SK-N-SH treated with all-trans-retinoic acid at 6 μM for 48 hours (cell line): ENCODE measurements around the gene KRT31.

Experiments used
- ATAC-seq: fragments of 200-7000 bp; cut with Tn5 transposase; 3 replicates; pipeline ENCODE4 v1.9.1; 2020; ENCODE audit warnings: mild to moderate bottlenecking, moderate library complexity
- ARNTL ChIP-seq: fragments of 450-650 bp; formaldehyde crosslinking; IDR thresholded peaks from 2 replicates; pipeline ENCODE4 v1.5.0; 2020; ENCODE audit warnings: low read depth, mild to moderate bottlenecking, moderate library complexity, borderline replicate concordance
- BACH2 ChIP-seq: fragments of 250-450 bp; sonication (Bioruptor Pico); IDR thresholded peaks from 2 replicates; pipeline ENCODE4 v1.9.0; 2021; ENCODE audit warnings: mild to moderate bottlenecking, borderline replicate concordance
- CSDC2 ChIP-seq: fragments of 250-450 bp; sonication (Bioruptor Pico); IDR thresholded peaks from 2 replicates; pipeline ENCODE4 v1.5.0; 2020; ENCODE audit warnings: mild to moderate bottlenecking, moderate library complexity
- ESRRG ChIP-seq: fragments of 250-450 bp; sonication (Bioruptor Pico); IDR thresholded peaks from 2 replicates; pipeline ENCODE4 v1.6.1; 2021; ENCODE audit warnings: mild to moderate bottlenecking
- GLIS3 ChIP-seq: fragments of 250-450 bp; sonication (Bioruptor Pico); IDR thresholded peaks from 2 replicates; pipeline ENCODE4 v1.5.0; 2020; ENCODE audit warnings: mild to moderate bottlenecking, moderate library complexity
- ISL1 ChIP-seq: fragments of 250-450 bp; sonication (Bioruptor Pico); IDR thresholded peaks from 2 replicates; pipeline ENCODE4 v2.1.2; 2022; ENCODE audit warnings: mild to moderate bottlenecking, moderate library complexity
- OSR1 ChIP-seq: fragments of 250-450 bp; sonication (Bioruptor Pico); IDR thresholded peaks from 2 replicates; pipeline ENCODE4 v1.8.0; 2022; ENCODE audit warnings: moderate library complexity, mild to moderate bottlenecking, inconsistent platforms
- PPARA ChIP-seq: fragments of 250-450 bp; sonication (Bioruptor Pico); IDR thresholded peaks from 2 replicates; pipeline ENCODE4 v1.5.0; 2020; ENCODE audit warnings: mild to moderate bottlenecking, borderline replicate concordance
- RARB ChIP-seq: fragments of 250-450 bp; sonication (Bioruptor Pico); IDR thresholded peaks from 2 replicates; pipeline ENCODE4 v1.8.0; 2021; ENCODE audit warnings: mild to moderate bottlenecking, moderate library complexity
- SNAI2 ChIP-seq: fragments of 250-450 bp; sonication (Bioruptor Pico); IDR thresholded peaks from 2 replicates; pipeline ENCODE4 v1.5.0; 2020; ENCODE audit warnings: mild to moderate bottlenecking, moderate library complexity
- TCF4 ChIP-seq: fragments of 250-450 bp; sonication (Bioruptor Pico); IDR thresholded peaks from 2 replicates; pipeline ENCODE4 v1.8.0; 2021; ENCODE audit warnings: mild to moderate bottlenecking, moderate library complexity, borderline replicate concordance
- TOX ChIP-seq: fragments of 250-450 bp; sonication (Bioruptor Pico); IDR thresholded peaks from 2 replicates; pipeline ENCODE4 v1.8.0; 2021; ENCODE audit warnings: mild to moderate bottlenecking, moderate library complexity, borderline replicate concordance
- ZC3H10 ChIP-seq: fragments of 250-450 bp; sonication (Bioruptor Pico); IDR thresholded peaks from 2 replicates; pipeline ENCODE4 v1.5.1; 2021; ENCODE audit warnings: mild to moderate bottlenecking, moderate library complexity
- ZFP3 ChIP-seq: fragments of 250-450 bp; sonication (Bioruptor Pico); IDR thresholded peaks from 2 replicates; pipeline ENCODE4 v1.5.0; 2020; ENCODE audit warnings: mild to moderate bottlenecking, moderate library complexity
- ZFP30 ChIP-seq: fragments of 450-650 bp; formaldehyde crosslinking; IDR thresholded peaks from 2 replicates; pipeline ENCODE4 v1.5.0; 2022; ENCODE audit warnings: mild to moderate bottlenecking, moderate library complexity
- ZNF565 ChIP-seq: fragments of 450-650 bp; formaldehyde crosslinking; conservative IDR thresholded peaks from 2 replicates; pipeline ENCODE4 v1.5.0; 2020; ENCODE audit warnings: low read depth, mild to moderate bottlenecking, moderate library complexity
- ZNF70 ChIP-seq: fragments of 450-650 bp; formaldehyde crosslinking; IDR thresholded peaks from 2 replicates; pipeline ENCODE4 v1.5.0; 2020; ENCODE audit warnings: mild to moderate bottlenecking, moderate library complexity
- ZNF8 ChIP-seq: fragments of 450-650 bp; formaldehyde crosslinking; IDR thresholded peaks from 2 replicates; pipeline ENCODE4 v1.5.0; 2020; ENCODE audit warnings: mild to moderate bottlenecking, moderate library complexity
- TF ChIP-seq, protein P1 (sequence below): fragments of 250-450 bp; sonication (Bioruptor Pico); IDR thresholded peaks from 2 replicates; pipeline ENCODE4 v1.5.1; 2020; ENCODE audit warnings: low read depth, mild to moderate bottlenecking, moderate library complexity
- TF ChIP-seq, protein P2 (sequence below): fragments of 250-450 bp; sonication (Bioruptor Pico); IDR thresholded peaks from 2 replicates; pipeline ENCODE4 v1.8.0; 2020; ENCODE audit warnings: mild to moderate bottlenecking, moderate library complexity, borderline replicate concordance
- TF ChIP-seq, protein P3 (sequence below): fragments of 250-450 bp; sonication (Bioruptor Pico); IDR thresholded peaks from 2 replicates; pipeline ENCODE4 v1.8.0; 2021; ENCODE audit warnings: low read depth, mild to moderate bottlenecking, moderate library complexity, borderline replicate concordance
- TF ChIP-seq, protein P4 (sequence below): fragments of 250-450 bp; sonication (Bioruptor Pico); IDR thresholded peaks from 2 replicates; pipeline ENCODE4 v1.5.0; 2020; ENCODE audit warnings: mild to moderate bottlenecking, moderate library complexity
- TF ChIP-seq, protein P5 (sequence below): fragments of 250-450 bp; sonication (Bioruptor Pico); IDR thresholded peaks from 2 replicates; pipeline ENCODE4 v1.5.1; 2021; ENCODE audit warnings: mild to moderate bottlenecking, moderate library complexity

KRT31 gene

DNA sequence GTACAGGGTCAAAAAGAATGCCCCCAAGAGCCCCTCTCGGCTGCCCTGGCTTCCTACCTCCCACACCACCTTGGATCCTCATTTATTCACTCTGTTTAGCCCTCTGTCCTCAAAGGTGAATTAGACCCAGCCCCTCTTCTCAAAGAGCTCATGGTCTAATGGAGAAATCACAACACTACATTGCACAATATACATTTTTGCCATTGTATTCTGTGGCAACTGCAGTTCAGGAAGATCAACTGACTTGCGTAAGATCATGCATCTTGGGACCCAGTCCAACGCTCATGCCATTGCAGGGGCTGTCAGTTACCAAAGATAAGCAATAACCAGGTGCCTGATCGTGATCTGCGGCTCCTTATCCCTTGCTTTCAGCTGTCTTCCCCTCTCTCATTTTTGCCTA, 42.0 kb upstream of the KRT31 start (continued):
- TF ChIP-seq, protein P1, sequence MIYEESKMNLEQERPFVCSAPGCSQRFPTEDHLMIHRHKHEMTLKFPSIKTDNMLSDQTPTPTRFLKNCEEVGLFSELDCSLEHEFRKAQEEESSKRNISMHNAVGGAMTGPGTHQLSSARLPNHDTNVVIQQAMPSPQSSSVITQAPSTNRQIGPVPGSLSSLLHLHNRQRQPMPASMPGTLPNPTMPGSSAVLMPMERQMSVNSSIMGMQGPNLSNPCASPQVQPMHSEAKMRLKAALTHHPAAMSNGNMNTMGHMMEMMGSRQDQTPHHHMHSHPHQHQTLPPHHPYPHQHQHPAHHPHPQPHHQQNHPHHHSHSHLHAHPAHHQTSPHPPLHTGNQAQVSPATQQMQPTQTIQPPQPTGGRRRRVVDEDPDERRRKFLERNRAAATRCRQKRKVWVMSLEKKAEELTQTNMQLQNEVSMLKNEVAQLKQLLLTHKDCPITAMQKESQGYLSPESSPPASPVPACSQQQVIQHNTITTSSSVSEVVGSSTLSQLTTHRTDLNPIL (CRISPR knock-in tag), result no peak
- no peak for TF ChIP-seq ISL1 (CRISPR knock-in tag)
- no peak for TF ChIP-seq PPARA (CRISPR knock-in tag)
- no peak for TF ChIP-seq ZC3H10
- TF ChIP-seq, protein P2, sequence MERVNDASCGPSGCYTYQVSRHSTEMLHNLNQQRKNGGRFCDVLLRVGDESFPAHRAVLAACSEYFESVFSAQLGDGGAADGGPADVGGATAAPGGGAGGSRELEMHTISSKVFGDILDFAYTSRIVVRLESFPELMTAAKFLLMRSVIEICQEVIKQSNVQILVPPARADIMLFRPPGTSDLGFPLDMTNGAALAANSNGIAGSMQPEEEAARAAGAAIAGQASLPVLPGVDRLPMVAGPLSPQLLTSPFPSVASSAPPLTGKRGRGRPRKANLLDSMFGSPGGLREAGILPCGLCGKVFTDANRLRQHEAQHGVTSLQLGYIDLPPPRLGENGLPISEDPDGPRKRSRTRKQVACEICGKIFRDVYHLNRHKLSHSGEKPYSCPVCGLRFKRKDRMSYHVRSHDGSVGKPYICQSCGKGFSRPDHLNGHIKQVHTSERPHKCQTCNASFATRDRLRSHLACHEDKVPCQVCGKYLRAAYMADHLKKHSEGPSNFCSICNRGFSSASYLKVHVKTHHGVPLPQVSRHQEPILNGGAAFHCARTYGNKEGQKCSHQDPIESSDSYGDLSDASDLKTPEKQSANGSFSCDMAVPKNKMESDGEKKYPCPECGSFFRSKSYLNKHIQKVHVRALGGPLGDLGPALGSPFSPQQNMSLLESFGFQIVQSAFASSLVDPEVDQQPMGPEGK, result no peak
- TF ChIP-seq ZNF565 (CRISPR knock-in tag), result no peak

DNA sequence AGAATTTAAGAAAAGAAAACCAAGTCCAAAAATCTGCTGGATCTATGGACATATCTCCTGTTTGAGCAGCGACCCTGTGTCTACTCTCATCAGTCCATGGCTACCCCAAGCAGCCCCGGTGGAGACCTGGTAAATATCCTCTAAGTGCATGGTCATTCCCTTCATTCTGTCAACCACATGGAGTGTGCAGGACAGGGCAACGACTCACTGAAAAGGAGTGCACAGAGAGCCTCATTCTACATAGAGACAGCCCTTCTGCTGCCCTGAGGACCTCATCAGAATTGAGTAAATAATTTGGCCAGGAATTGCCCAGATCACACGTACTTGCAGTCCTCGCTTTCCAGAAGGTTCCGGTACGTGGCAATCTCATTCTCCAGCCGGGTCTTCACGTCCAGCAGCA, 40.4 kb upstream of the KRT31 start:
- no peak for ATAC-seq
- TF ChIP-seq, protein P3, sequence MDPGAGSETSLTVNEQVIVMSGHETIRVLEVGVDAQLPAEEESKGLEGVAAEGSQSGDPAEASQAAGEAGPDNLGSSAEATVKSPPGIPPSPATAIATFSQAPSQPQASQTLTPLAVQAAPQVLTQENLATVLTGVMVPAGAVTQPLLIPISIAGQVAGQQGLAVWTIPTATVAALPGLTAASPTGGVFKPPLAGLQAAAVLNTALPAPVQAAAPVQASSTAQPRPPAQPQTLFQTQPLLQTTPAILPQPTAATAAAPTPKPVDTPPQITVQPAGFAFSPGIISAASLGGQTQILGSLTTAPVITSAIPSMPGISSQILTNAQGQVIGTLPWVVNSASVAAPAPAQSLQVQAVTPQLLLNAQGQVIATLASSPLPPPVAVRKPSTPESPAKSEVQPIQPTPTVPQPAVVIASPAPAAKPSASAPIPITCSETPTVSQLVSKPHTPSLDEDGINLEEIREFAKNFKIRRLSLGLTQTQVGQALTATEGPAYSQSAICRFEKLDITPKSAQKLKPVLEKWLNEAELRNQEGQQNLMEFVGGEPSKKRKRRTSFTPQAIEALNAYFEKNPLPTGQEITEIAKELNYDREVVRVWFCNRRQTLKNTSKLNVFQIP (CRISPR knock-in tag), result no peak
- TF ChIP-seq CSDC2 (no peak), ARNTL (CRISPR knock-in tag) (no peak), ZFP3 (CRISPR knock-in tag) (no peak), SNAI2 (CRISPR knock-in tag) (no peak), ZNF70 (no peak), TOX (CRISPR knock-in tag) (no peak), BACH2 (CRISPR knock-in tag) (no peak), TCF4 (CRISPR knock-in tag) (no peak), PPARA (CRISPR knock-in tag) (no peak), ISL1 (CRISPR knock-in tag) (no peak), ZC3H10 (no peak), RARB (CRISPR knock-in tag) (no peak), ZNF8 (CRISPR knock-in tag) (no peak)
- TF ChIP-seq, protein P4, sequence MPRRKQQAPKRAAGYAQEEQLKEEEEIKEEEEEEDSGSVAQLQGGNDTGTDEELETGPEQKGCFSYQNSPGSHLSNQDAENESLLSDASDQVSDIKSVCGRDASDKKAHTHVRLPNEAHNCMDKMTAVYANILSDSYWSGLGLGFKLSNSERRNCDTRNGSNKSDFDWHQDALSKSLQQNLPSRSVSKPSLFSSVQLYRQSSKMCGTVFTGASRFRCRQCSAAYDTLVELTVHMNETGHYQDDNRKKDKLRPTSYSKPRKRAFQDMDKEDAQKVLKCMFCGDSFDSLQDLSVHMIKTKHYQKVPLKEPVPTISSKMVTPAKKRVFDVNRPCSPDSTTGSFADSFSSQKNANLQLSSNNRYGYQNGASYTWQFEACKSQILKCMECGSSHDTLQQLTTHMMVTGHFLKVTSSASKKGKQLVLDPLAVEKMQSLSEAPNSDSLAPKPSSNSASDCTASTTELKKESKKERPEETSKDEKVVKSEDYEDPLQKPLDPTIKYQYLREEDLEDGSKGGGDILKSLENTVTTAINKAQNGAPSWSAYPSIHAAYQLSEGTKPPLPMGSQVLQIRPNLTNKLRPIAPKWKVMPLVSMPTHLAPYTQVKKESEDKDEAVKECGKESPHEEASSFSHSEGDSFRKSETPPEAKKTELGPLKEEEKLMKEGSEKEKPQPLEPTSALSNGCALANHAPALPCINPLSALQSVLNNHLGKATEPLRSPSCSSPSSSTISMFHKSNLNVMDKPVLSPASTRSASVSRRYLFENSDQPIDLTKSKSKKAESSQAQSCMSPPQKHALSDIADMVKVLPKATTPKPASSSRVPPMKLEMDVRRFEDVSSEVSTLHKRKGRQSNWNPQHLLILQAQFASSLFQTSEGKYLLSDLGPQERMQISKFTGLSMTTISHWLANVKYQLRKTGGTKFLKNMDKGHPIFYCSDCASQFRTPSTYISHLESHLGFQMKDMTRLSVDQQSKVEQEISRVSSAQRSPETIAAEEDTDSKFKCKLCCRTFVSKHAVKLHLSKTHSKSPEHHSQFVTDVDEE, result no peak
- TF ChIP-seq, protein P2, result no peak

DNA sequence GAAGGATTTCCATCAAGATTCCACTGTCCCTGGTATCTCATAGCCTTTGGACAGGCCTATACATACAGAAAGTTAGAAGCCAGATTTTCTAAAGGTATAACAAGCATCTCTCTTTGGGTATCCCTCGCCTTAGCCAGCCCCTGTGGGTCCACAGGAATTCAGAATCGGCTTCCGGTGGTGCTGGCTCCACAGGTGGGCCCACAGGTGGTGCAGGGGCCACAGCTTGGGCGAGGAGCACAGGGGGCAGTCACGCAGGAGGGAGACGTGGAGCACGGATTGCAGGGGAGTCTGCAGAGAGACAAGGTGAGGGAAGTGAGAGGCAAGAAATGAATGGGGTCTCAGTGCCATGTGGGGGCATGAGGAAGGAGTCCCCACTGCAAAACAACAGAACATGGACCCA, 39.8 kb upstream of the KRT31 start:
- TF ChIP-seq ESRRG (CRISPR knock-in tag) (no peak), BACH2 (CRISPR knock-in tag) (no peak), TCF4 (CRISPR knock-in tag) (no peak), SNAI2 (CRISPR knock-in tag) (no peak), ZFP3 (CRISPR knock-in tag) (no peak), RARB (CRISPR knock-in tag) (no peak), ZNF8 (CRISPR knock-in tag) (no peak), ISL1 (CRISPR knock-in tag) (no peak), OSR1 (CRISPR knock-in tag) (no peak), GLIS3 (CRISPR knock-in tag) (no peak), ZFP30 (CRISPR knock-in tag) (no peak), TOX (CRISPR knock-in tag) (no peak)
- TF ChIP-seq, protein P4, result no peak
- TF ChIP-seq, protein P5, sequence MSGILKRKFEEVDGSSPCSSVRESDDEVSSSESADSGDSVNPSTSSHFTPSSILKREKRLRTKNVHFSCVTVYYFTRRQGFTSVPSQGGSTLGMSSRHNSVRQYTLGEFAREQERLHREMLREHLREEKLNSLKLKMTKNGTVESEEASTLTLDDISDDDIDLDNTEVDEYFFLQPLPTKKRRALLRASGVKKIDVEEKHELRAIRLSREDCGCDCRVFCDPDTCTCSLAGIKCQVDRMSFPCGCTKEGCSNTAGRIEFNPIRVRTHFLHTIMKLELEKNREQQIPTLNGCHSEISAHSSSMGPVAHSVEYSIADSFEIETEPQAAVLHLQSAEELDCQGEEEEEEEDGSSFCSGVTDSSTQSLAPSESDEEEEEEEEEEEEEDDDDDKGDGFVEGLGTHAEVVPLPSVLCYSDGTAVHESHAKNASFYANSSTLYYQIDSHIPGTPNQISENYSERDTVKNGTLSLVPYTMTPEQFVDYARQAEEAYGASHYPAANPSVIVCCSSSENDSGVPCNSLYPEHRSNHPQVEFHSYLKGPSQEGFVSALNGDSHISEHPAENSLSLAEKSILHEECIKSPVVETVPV (CRISPR knock-in tag), result no peak
- TF ChIP-seq, all 23 proteins: peak for 0
- no peak for ATAC-seq
